HepG2 (cell line): ENCODE results near the gene UBE2I. TPM values are rescaled to one million over a fixed set of nuclear protein-coding genes. Genes with fewer than 3 reads are reported as not detected.

Experiments used
- ETV6 ChIP-seq: sonication (generic); formaldehyde crosslinking; conservative IDR thresholded peaks from 2 replicates; pipeline ENCODE4 v1.4.0; 2020; ENCODE audit warnings: missing genetic modification reagents
- GPN1 ChIP-seq: sonication (generic); formaldehyde crosslinking; IDR thresholded peaks from 2 replicates; pipeline ENCODE4 v1.5.1; 2020; ENCODE audit warnings: missing genetic modification reagents, borderline replicate concordance
- HNRNPL ChIP-seq: fragments of 200-400 bp; formaldehyde crosslinking; IDR thresholded peaks from 2 replicates; pipeline ENCODE4 v1.6.1; 2017; ENCODE audit warnings: mild to moderate bottlenecking, low read depth, low read length
- MBD4 ChIP-seq: IDR thresholded peaks from 2 replicates; pipeline ENCODE4 v1.6.1; 2012; ENCODE audit warnings: low read length, inconsistent platforms, borderline replicate concordance
- NKX3-1 ChIP-seq: sonication (generic); formaldehyde crosslinking; IDR thresholded peaks from 2 replicates; pipeline ENCODE4 v1.5.0; 2020; ENCODE audit warnings: missing genetic modification reagents
- POLR2AphosphoS5 ChIP-seq: IDR thresholded peaks from 2 replicates; pipeline ENCODE4 v1.6.1; 2012; ENCODE audit warnings: low read depth, low read length
- SAP130 ChIP-seq: IDR thresholded peaks from 2 replicates; pipeline ENCODE4 v1.6.1; 2016; ENCODE audit warnings: low read depth
- SETDB1 ChIP-seq: sonication (generic); formaldehyde crosslinking; IDR thresholded peaks from 2 replicates; pipeline ENCODE4 v1.5.1; 2020; ENCODE audit warnings: missing genetic modification reagents, mild to moderate bottlenecking, borderline replicate concordance
- STAT5B ChIP-seq: sonication (generic); formaldehyde crosslinking; IDR thresholded peaks from 2 replicates; pipeline ENCODE4 v1.4.0; 2020; ENCODE audit warnings: missing genetic modification reagents
- ZNF232 ChIP-seq: sonication (generic); formaldehyde crosslinking; IDR thresholded peaks from 2 replicates; pipeline ENCODE4 v1.4.0; 2020; ENCODE audit warnings: missing genetic modification reagents, borderline replicate concordance
- ZNF33A ChIP-seq: sonication (generic); formaldehyde crosslinking; IDR thresholded peaks from 2 replicates; pipeline ENCODE4 v1.5.1; 2020; ENCODE audit warnings: missing genetic modification reagents, mild to moderate bottlenecking, moderate library complexity, borderline replicate concordance
- ZNF567 ChIP-seq: sonication (generic); formaldehyde crosslinking; IDR thresholded peaks from 2 replicates; pipeline ENCODE4 v1.8.1; 2023; ENCODE audit warnings: mild to moderate bottlenecking, missing genetic modification reagents, borderline replicate concordance
- ZNF660 ChIP-seq: sonication (generic); formaldehyde crosslinking; IDR thresholded peaks from 2 replicates; pipeline ENCODE4 v1.5.1; 2020; ENCODE audit warnings: mild to moderate bottlenecking, low read depth, missing genetic modification reagents, borderline replicate concordance
- ZNF772 ChIP-seq: sonication (generic); formaldehyde crosslinking; IDR thresholded peaks from 2 replicates; pipeline ENCODE4 v1.5.0; 2020; ENCODE audit warnings: mild to moderate bottlenecking, missing genetic modification reagents
- ZNF83 ChIP-seq: sonication (generic); formaldehyde crosslinking; IDR thresholded peaks from 2 replicates; pipeline ENCODE4 v1.4.0; 2020; ENCODE audit warnings: missing genetic modification reagents, mild to moderate bottlenecking, borderline replicate concordance
- polyA plus RNA-seq, 8 experiments: library from polyadenylated mRNA; depleted of rRNA in 3 of 8; stranded (reverse) in 7 of 8; unstranded in 1 of 8; fragments of >200 nt; fragmentation: Illumina TruSeq in 4 of 8; extraction: Trizol in 4 of 8; gene quantifications; 2 replicates each; pipeline versions ENCODE4 v1.2.1 to v1.2.3, GENCODE V29; 2011 to 2016; ENCODE audit warnings: low read depth in 4 of 8, missing spikeins in 1 of 8, mixed read lengths in 1 of 8; ENCODE audit not compliant: insufficient read depth in 1 of 8
- total RNA-seq, 5 experiments: library from RNA; depleted of rRNA; stranded (reverse); fragments of >200 nt; fragmentation: Illumina TruSeq; extraction: Trizol; gene quantifications; 2 replicates each; pipeline ENCODE4 v1.2.3, GENCODE V29; 2016; ENCODE audit warnings: low read depth in 1 of 5
- TF ChIP-seq, protein P1 (sequence below): sonication (generic); formaldehyde crosslinking; conservative IDR thresholded peaks from 2 replicates; pipeline ENCODE4 v1.4.0; 2020; ENCODE audit warnings: missing genetic modification reagents
- TF ChIP-seq, protein P2 (sequence below): sonication (generic); formaldehyde crosslinking; IDR thresholded peaks from 2 replicates; pipeline ENCODE4 v1.4.0; 2020; ENCODE audit warnings: missing genetic modification reagents
- TF ChIP-seq, protein P3 (sequence below): sonication (generic); formaldehyde crosslinking; IDR thresholded peaks from 2 replicates; pipeline ENCODE4 v1.8.1; 2023; ENCODE audit warnings: mild to moderate bottlenecking, inconsistent platforms, moderate library complexity, missing genetic modification reagents, borderline replicate concordance
- TF ChIP-seq, protein P4 (sequence below): sonication (generic); formaldehyde crosslinking; IDR thresholded peaks from 2 replicates; pipeline ENCODE4 v1.5.0; 2020; ENCODE audit warnings: mild to moderate bottlenecking, missing genetic modification reagents

UBE2I gene
- total and polyA plus RNA-seq, 2 of the 13 experiments (the other 11 are each of a cell fraction or from before 2014, with no cell fraction given): 75.8 to 98.9 TPM

DNA sequence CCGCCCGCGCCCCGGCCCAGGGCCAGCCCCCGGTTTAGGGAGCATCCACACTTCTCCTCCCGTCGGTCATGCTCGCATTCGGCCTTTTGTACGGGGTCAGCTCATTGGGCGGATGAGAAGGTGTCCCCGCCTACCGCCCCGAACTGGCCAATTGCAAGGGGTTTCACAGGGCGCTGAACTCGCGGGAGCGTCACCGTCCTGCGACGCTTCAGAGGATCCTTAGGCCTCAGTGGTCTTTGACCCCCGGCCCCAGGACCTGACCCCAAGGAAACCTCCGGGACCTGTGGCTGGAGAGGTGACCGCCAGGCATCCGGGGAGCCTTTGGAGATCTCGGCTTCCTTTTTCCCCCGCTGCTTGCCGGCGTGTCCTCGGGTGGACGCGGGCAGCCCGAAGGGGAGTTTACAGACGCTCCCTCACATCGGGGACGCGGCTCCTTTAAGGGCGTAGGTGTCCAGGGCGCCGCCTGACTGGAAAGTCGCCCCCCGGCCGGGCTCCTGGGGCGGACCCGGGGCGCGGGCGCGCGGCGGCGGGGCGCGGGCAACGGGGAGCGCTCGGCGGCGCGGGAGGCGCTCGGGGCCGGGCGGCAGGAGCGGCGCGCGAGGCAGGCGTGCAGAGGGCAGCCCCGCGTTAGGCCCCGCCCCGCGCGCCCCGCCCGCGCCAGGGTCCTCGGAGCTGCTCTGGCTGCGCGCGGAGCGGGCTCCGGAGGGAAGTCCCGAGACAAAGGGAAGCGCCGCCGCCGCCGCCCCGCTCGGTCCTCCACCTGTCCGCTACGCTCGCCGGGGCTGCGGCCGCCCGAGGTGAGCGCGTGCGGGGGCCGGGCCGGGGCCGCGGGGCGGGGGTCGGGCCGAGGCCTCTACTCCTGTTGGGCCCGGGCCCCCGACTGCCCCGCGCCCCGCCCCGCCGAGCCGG lies at the start of gene UBE2I (continued):
- TF ChIP-seq, protein P1, sequence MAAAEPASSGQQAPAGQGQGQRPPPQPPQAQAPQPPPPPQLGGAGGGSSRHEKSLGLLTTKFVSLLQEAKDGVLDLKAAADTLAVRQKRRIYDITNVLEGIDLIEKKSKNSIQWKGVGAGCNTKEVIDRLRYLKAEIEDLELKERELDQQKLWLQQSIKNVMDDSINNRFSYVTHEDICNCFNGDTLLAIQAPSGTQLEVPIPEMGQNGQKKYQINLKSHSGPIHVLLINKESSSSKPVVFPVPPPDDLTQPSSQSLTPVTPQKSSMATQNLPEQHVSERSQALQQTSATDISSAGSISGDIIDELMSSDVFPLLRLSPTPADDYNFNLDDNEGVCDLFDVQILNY (CRISPR knock-in tag): 0 out of 2 replicates have a peak, but pooled peaks have one; percentile 39
- TF ChIP-seq ZNF33A (CRISPR knock-in tag): no peak
- 0 out of 2 replicates have a peak, but pooled peaks have one; percentile 49 for TF ChIP-seq GPN1
- TF ChIP-seq ZNF567: 0 out of 2 replicates have a peak, but pooled peaks have one; percentile 28
- TF ChIP-seq, protein P2, sequence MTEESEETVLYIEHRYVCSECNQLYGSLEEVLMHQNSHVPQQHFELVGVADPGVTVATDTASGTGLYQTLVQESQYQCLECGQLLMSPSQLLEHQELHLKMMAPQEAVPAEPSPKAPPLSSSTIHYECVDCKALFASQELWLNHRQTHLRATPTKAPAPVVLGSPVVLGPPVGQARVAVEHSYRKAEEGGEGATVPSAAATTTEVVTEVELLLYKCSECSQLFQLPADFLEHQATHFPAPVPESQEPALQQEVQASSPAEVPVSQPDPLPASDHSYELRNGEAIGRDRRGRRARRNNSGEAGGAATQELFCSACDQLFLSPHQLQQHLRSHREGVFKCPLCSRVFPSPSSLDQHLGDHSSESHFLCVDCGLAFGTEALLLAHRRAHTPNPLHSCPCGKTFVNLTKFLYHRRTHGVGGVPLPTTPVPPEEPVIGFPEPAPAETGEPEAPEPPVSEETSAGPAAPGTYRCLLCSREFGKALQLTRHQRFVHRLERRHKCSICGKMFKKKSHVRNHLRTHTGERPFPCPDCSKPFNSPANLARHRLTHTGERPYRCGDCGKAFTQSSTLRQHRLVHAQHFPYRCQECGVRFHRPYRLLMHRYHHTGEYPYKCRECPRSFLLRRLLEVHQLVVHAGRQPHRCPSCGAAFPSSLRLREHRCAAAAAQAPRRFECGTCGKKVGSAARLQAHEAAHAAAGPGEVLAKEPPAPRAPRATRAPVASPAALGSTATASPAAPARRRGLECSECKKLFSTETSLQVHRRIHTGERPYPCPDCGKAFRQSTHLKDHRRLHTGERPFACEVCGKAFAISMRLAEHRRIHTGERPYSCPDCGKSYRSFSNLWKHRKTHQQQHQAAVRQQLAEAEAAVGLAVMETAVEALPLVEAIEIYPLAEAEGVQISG (CRISPR knock-in tag): no peak; the same call in 1 of the 2 replicates
- peak; percentile 41; the same call in 1 of the 2 replicates for TF ChIP-seq NKX3-1 (CRISPR knock-in tag)
- TF ChIP-seq MBD4: no peak
- 0 out of 2 replicates have a peak, but pooled peaks have one; percentile 38 for TF ChIP-seq ZNF83 (CRISPR knock-in tag)
- TF ChIP-seq POLR2AphosphoS5: no peak; the same call in 1 of the 2 replicates
- TF ChIP-seq ZNF660 (CRISPR knock-in tag): no peak
- TF ChIP-seq STAT5B: peak; percentile 94
- peak; percentile 77; the same call in 1 of the 2 replicates for TF ChIP-seq HNRNPL
- TF ChIP-seq SAP130 (CRISPR knock-in tag): peak; percentile 46
- TF ChIP-seq SETDB1: no peak
- TF ChIP-seq, protein P3, sequence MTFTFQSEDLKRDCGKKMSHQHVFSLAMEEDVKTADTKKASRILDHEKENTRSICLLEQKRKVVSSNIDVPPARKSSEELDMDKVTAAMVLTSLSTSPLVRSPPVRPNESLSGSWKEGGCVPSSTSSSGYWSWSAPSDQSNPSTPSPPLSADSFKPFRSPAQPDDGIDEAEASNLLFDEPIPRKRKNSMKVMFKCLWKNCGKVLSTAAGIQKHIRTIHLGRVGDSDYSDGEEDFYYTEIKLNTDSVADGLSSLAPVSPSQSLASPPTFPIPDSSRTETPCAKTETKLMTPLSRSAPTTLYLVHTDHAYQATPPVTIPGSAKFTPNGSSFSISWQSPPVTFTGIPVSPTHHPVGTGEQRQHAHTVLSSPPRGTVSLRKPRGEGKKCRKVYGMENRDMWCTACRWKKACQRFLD (CRISPR knock-in tag): 0 out of 2 replicates have a peak, but pooled peaks have one; percentile 46
- no peak; the same call in none of the 2 replicates for TF ChIP-seq ETV6 (CRISPR knock-in tag)
- TF ChIP-seq, protein P4, sequence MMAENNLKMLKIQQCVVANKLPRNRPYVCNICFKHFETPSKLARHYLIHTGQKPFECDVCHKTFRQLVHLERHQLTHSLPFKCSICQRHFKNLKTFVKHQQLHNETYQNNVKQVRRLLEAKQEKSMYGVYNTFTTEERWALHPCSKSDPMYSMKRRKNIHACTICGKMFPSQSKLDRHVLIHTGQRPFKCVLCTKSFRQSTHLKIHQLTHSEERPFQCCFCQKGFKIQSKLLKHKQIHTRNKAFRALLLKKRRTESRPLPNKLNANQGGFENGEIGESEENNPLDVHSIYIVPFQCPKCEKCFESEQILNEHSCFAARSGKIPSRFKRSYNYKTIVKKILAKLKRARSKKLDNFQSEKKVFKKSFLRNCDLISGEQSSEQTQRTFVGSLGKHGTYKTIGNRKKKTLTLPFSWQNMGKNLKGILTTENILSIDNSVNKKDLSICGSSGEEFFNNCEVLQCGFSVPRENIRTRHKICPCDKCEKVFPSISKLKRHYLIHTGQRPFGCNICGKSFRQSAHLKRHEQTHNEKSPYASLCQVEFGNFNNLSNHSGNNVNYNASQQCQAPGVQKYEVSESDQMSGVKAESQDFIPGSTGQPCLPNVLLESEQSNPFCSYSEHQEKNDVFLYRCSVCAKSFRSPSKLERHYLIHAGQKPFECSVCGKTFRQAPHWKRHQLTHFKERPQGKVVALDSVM (CRISPR knock-in tag): no peak
- peak; percentile 90; the same call in 1 of the 2 replicates for TF ChIP-seq ZNF772
- peak; percentile 51; the same call in 1 of the 2 replicates for TF ChIP-seq ZNF232 (CRISPR knock-in tag)
